Loucy (cell line): ENCODE data around the gene ZNF550.

Source experiments
- EZH2phosphoT487 ChIP-seq: fragments of 200-600 bp; IDR thresholded peaks from 2 replicates; pipeline ENCODE4 v1.6.1; 2018; ENCODE audit warnings: antibody characterized with exemption, mild to moderate bottlenecking, moderate library complexity, borderline replicate concordance
- TF ChIP-seq, protein P1 (sequence below): fragments of 200-600 bp; sonication (generic); conservative IDR thresholded peaks from 2 replicates; pipeline ENCODE4 v1.5.1; 2014; ENCODE audit warnings: mild to moderate bottlenecking, antibody characterized with exemption, low read length

DNA sequence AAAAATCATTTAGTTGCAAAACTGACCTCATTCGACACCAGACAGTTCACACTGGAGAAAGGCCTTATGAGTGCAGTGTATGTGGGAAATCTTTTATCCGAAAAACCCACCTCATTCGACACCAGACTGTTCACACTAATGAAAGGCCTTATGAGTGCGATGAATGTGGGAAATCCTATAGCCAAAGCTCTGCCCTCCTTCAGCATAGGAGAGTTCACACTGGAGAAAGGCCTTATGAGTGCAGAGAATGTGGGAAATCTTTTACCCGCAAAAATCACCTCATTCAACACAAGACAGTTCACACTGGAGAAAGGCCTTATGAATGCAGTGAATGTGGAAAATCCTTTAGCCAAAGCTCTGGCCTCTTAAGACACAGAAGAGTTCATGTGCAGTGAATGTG, 47.3 kb upstream of the ZNF550 start:
- TF ChIP-seq, protein P1, sequence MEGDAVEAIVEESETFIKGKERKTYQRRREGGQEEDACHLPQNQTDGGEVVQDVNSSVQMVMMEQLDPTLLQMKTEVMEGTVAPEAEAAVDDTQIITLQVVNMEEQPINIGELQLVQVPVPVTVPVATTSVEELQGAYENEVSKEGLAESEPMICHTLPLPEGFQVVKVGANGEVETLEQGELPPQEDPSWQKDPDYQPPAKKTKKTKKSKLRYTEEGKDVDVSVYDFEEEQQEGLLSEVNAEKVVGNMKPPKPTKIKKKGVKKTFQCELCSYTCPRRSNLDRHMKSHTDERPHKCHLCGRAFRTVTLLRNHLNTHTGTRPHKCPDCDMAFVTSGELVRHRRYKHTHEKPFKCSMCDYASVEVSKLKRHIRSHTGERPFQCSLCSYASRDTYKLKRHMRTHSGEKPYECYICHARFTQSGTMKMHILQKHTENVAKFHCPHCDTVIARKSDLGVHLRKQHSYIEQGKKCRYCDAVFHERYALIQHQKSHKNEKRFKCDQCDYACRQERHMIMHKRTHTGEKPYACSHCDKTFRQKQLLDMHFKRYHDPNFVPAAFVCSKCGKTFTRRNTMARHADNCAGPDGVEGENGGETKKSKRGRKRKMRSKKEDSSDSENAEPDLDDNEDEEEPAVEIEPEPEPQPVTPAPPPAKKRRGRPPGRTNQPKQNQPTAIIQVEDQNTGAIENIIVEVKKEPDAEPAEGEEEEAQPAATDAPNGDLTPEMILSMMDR, result no peak
- no peak for TF ChIP-seq EZH2phosphoT487
